GM23338 (cell line): Measurements from ENCODE around the gene MICAL3. TPM values are rescaled to one million over a fixed set of nuclear protein-coding genes. Genes with fewer than 3 reads are reported as not detected.

Source experiments
- ATAC-seq: fragments of 200-7000 bp; cut with Tn5 transposase; 3 replicates; pipeline ENCODE4 v1.9.1; 2020
- DNase-seq: peaks from one replicate; pipeline ENCODE4 v3.0.0-alpha.2; 2015; ENCODE audit warnings: low spot score
- H2AFZ ChIP-seq: fragments of 200-600 bp; sonication (generic); 2 replicates; pipeline ENCODE4 v1.8.0; 2016; ENCODE audit warnings: antibody characterized with exemption, mild to moderate bottlenecking, moderate library complexity
- H3F3A ChIP-seq: fragments of 200-600 bp; sonication (generic); replicated peaks from 2 replicates; pipeline ENCODE4 v1.8.0; 2017; ENCODE audit warnings: antibody characterized with exemption, mixed run types, low read depth
- H3K27ac ChIP-seq: fragments of 200-600 bp; sonication (generic); 2 replicates; pipeline ENCODE4 v1.6.1; 2016; ENCODE audit warnings: low read depth
- H3K27me3 ChIP-seq: fragments of 200-600 bp; sonication (generic); 2 replicates; pipeline ENCODE4 v1.8.0; 2016; ENCODE audit warnings: mild to moderate bottlenecking, mixed run types, moderate library complexity; ENCODE audit not compliant: insufficient read depth
- H3K36me3 ChIP-seq: fragments of 200-600 bp; sonication (generic); 2 replicates; pipeline ENCODE4 v1.8.0; 2016; ENCODE audit warnings: mild to moderate bottlenecking; ENCODE audit not compliant: insufficient read depth
- H3K4me1 ChIP-seq: fragments of 200-600 bp; sonication (generic); 2 replicates; pipeline ENCODE4 v1.8.0; 2016; ENCODE audit warnings: mild to moderate bottlenecking, moderate library complexity; ENCODE audit not compliant: insufficient read depth
- H3K4me2 ChIP-seq: fragments of 200-600 bp; sonication (generic); 2 replicates; pipeline ENCODE4 v1.7.1; 2017; ENCODE audit warnings: mixed run types
- H3K4me3 ChIP-seq: fragments of 200-600 bp; sonication (generic); 2 replicates; pipeline ENCODE4 v1.6.1; 2016; ENCODE audit warnings: mixed run types
- H3K79me2 ChIP-seq: fragments of 200-600 bp; sonication (generic); replicated peaks from 2 replicates; pipeline ENCODE4 v1.8.0; 2017; ENCODE audit warnings: mild to moderate bottlenecking; ENCODE audit not compliant: insufficient read depth
- H3K9me2 ChIP-seq: fragments of 200-600 bp; sonication (generic); 2 replicates; pipeline ENCODE4 v1.8.0; 2017; ENCODE audit not compliant: insufficient read depth
- H4K20me1 ChIP-seq: fragments of 200-600 bp; sonication (generic); replicated peaks from 2 replicates; pipeline ENCODE4 v1.8.0; 2017; ENCODE audit warnings: mild to moderate bottlenecking; ENCODE audit not compliant: insufficient read depth
- H3K27ac Mint-ChIP-seq: 2 replicates; pipeline ENCODE4 v1.8.0; 2020; ENCODE audit warnings: inconsistent platforms, mild to moderate bottlenecking, moderate library complexity, mixed read lengths
- H3K27me3 Mint-ChIP-seq: 3 replicates; pipeline ENCODE4 v1.8.0; 2022; ENCODE audit warnings: low read depth, mild to moderate bottlenecking, moderate library complexity, mixed read lengths, inconsistent platforms; ENCODE audit not compliant: insufficient read depth, poor library complexity
- H3K36me3 Mint-ChIP-seq: 3 replicates; pipeline ENCODE4 v1.8.0; 2021; ENCODE audit warnings: low read depth, mild to moderate bottlenecking, inconsistent platforms, moderate library complexity, mixed read lengths
- H3K4me1 Mint-ChIP-seq: 3 replicates; pipeline ENCODE4 v1.8.0; 2020; ENCODE audit warnings: mild to moderate bottlenecking, inconsistent platforms, mixed read lengths
- H3K4me3 Mint-ChIP-seq: 3 replicates; pipeline ENCODE4 v1.8.0; 2021; ENCODE audit warnings: moderate library complexity, mild to moderate bottlenecking, inconsistent platforms, mixed read lengths
- H3K9me3 Mint-ChIP-seq: 3 replicates; pipeline ENCODE4 v1.8.0; 2020; ENCODE audit warnings: moderate library complexity, mild to moderate bottlenecking, inconsistent platforms, mixed read lengths
- CREB1 ChIP-seq: fragments of 250-450 bp; sonication (Bioruptor Pico); IDR thresholded peaks from 2 replicates; pipeline ENCODE4 v1.5.0; 2020; ENCODE audit warnings: low read depth, mild to moderate bottlenecking, moderate library complexity
- EZH2 ChIP-seq: fragments of 200-600 bp; sonication (generic); IDR thresholded peaks from one replicate; pipeline ENCODE4 v1.8.0; 2017; ENCODE audit warnings: antibody characterized with exemption, mild to moderate bottlenecking, low read depth; ENCODE audit not compliant: unreplicated experiment
- JUNB ChIP-seq: IDR thresholded peaks from one replicate; pipeline ENCODE4 v1.6.1; 2016; ENCODE audit warnings: antibody characterized with exemption; ENCODE audit not compliant: unreplicated experiment
- POLR2AphosphoS5 ChIP-seq: IDR thresholded peaks from 2 replicates; pipeline ENCODE4 v1.6.1; 2016; ENCODE audit warnings: antibody characterized with exemption, low read depth
- ZNF114 ChIP-seq: fragments of 250-450 bp; sonication (Bioruptor Pico); IDR thresholded peaks from 2 replicates; pipeline ENCODE4 v1.5.0; 2020; ENCODE audit warnings: mild to moderate bottlenecking, moderate library complexity
- polyA plus RNA-seq: library from polyadenylated mRNA; unstranded; fragments of >200 nt; fragmentation: Nextera tagmentation; extraction: Ambion mirVana; gene quantifications from 2 replicates; pipeline ENCODE4 v1.2.1, GENCODE V29; 2016
- total RNA-seq: library from RNA; depleted of rRNA; stranded (reverse); fragments of >200 nt; shearing (Covaris generic); gene quantifications from 2 replicates; pipeline ENCODE4 v1.2.3, GENCODE V29; 2014
- TF ChIP-seq, protein P1 (sequence below): fragments of 250-450 bp; sonication (Bioruptor Pico); IDR thresholded peaks from 2 replicates; pipeline ENCODE4 v1.5.0; 2020; ENCODE audit warnings: mild to moderate bottlenecking, moderate library complexity
- TF ChIP-seq, protein P2 (sequence below): IDR thresholded peaks from 2 replicates; pipeline ENCODE4 v1.6.1; 2016; ENCODE audit warnings: antibody characterized with exemption

MICAL3 gene
- total and polyA plus RNA-seq, 2 experiments from 2014 or later = 10.1 to 33.9 TPM

DNA sequence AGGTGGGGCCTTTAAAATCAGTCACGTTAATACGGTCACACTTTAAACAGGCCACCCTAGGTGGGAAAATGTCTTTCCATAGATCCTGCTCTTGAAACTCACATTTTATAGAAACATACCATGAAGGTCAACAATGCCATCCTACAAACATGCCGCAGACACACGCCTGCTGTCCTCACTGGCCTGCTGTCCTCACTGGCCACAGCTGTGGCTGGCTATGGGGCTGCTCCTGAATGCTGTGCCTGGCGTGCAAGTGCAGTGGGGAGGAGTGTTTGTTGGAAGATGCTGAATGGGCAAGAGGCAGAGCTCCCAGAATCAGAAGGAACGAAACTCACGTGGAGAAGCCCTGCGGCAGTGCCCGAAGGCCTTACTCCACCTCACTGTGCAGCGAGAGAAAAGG is 143.9 kb downstream of the MICAL3 start (continued):
- TF ChIP-seq, protein P1, sequence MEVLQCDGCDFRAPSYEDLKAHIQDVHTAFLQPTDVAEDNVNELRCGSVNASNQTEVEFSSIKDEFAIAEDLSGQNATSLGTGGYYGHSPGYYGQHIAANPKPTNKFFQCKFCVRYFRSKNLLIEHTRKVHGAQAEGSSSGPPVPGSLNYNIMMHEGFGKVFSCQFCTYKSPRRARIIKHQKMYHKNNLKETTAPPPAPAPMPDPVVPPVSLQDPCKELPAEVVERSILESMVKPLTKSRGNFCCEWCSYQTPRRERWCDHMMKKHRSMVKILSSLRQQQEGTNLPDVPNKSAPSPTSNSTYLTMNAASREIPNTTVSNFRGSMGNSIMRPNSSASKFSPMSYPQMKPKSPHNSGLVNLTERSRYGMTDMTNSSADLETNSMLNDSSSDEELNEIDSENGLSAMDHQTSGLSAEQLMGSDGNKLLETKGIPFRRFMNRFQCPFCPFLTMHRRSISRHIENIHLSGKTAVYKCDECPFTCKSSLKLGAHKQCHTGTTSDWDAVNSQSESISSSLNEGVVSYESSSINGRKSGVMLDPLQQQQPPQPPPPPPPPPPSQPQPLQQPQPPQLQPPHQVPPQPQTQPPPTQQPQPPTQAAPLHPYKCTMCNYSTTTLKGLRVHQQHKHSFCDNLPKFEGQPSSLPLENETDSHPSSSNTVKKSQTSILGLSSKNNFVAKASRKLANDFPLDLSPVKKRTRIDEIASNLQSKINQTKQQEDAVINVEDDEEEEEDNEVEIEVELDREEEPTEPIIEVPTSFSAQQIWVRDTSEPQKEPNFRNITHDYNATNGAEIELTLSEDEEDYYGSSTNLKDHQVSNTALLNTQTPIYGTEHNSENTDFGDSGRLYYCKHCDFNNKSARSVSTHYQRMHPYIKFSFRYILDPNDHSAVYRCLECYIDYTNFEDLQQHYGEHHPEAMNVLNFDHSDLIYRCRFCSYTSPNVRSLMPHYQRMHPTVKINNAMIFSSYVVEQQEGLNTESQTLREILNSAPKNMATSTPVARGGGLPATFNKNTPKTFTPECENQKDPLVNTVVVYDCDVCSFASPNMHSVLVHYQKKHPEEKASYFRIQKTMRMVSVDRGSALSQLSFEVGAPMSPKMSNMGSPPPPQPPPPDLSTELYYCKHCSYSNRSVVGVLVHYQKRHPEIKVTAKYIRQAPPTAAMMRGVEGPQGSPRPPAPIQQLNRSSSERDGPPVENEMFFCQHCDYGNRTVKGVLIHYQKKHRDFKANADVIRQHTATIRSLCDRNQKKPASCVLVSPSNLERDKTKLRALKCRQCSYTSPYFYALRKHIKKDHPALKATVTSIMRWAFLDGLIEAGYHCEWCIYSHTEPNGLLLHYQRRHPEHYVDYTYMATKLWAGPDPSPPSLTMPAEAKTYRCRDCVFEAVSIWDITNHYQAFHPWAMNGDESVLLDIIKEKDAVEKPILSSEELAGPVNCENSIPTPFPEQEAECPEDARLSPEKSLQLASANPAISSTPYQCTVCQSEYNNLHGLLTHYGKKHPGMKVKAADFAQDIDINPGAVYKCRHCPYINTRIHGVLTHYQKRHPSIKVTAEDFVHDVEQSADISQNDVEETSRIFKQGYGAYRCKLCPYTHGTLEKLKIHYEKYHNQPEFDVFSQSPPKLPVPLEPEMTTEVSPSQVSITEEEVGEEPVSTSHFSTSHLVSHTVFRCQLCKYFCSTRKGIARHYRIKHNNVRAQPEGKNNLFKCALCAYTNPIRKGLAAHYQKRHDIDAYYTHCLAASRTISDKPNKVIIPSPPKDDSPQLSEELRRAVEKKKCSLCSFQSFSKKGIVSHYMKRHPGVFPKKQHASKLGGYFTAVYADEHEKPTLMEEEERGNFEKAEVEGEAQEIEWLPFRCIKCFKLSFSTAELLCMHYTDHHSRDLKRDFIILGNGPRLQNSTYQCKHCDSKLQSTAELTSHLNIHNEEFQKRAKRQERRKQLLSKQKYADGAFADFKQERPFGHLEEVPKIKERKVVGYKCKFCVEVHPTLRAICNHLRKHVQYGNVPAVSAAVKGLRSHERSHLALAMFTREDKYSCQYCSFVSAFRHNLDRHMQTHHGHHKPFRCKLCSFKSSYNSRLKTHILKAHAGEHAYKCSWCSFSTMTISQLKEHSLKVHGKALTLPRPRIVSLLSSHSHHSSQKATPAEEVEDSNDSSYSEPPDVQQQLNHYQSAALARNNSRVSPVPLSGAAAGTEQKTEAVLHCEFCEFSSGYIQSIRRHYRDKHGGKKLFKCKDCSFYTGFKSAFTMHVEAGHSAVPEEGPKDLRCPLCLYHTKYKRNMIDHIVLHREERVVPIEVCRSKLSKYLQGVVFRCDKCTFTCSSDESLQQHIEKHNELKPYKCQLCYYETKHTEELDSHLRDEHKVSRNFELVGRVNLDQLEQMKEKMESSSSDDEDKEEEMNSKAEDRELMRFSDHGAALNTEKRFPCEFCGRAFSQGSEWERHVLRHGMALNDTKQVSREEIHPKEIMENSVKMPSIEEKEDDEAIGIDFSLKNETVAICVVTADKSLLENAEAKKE (CRISPR knock-in tag) = no peak
- TF ChIP-seq EZH2 = no peak
- TF ChIP-seq JUNB = no peak

- Mint-ChIP-seq H3K4me1 (no peaks in the 10 kb centered on the region; the same call in 2 of the 3 replicates), H3K27me3 (peaks cover 59% of the 10 kb centered on the region), H3K27ac (no peak overlapping the region), H3K4me3 (no peak overlapping the region), H3K9me3 (peaks cover 3% of the 10 kb centered on the region; the same call in 1 of the 3 replicates), H3K36me3 (peaks cover 38% of the 10 kb centered on the region)
- DNase-seq (no peak), ATAC-seq (no peak)
- peaks cover 56% of the 10 kb centered on the region for H3K27me3 ChIP-seq
- no peaks in the 10 kb centered on the region for H3K36me3 ChIP-seq
- H3K27ac ChIP-seq = no peak overlapping the region
- H3F3A ChIP-seq = no peaks in the 10 kb centered on the region
- no peak overlapping the region for H3K4me2 ChIP-seq
- no peaks in the 10 kb centered on the region for H3K79me2 ChIP-seq
- no peak overlapping the region for H3K4me3 ChIP-seq
- no peaks in the 10 kb centered on the region for H3K9me2 ChIP-seq
- TF ChIP-seq, protein P2, sequence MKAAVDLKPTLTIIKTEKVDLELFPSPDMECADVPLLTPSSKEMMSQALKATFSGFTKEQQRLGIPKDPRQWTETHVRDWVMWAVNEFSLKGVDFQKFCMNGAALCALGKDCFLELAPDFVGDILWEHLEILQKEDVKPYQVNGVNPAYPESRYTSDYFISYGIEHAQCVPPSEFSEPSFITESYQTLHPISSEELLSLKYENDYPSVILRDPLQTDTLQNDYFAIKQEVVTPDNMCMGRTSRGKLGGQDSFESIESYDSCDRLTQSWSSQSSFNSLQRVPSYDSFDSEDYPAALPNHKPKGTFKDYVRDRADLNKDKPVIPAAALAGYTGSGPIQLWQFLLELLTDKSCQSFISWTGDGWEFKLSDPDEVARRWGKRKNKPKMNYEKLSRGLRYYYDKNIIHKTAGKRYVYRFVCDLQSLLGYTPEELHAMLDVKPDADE = no peak
- no peak for TF ChIP-seq POLR2AphosphoS5
- TF ChIP-seq CREB1 (CRISPR knock-in tag) = no peak
- no peak for TF ChIP-seq ZNF114 (CRISPR knock-in tag)
- H3K4me1 ChIP-seq = no peaks in the 10 kb centered on the region
- H4K20me1 ChIP-seq = peaks cover 47% of the 10 kb centered on the region
- H2AFZ ChIP-seq = no peak overlapping the region
Measured at GRCh38 chr22:17880020-17880419, 144.3 kb downstream of the MICAL3 start.
